Glutamatergic neuron (in vitro differentiated cells): ENCODE results near the gene JAKMIP1. TPM values are rescaled to one million over a fixed set of nuclear protein-coding genes. Genes with fewer than 3 reads are reported as not detected.

Experiments
- DNase-seq: peaks from one replicate; pipeline ENCODE4 v3.0.0; 2022
- H3K27ac Mint-ChIP-seq: one replicate; pipeline ENCODE4 v1.8.0; 2020; ENCODE audit warnings: mild to moderate bottlenecking, mixed read lengths, inconsistent platforms; ENCODE audit not compliant: unreplicated experiment
- H3K27me3 Mint-ChIP-seq: one replicate; pipeline ENCODE4 v1.8.0; 2020; ENCODE audit warnings: mild to moderate bottlenecking, moderate library complexity, mixed read lengths, inconsistent platforms; ENCODE audit not compliant: unreplicated experiment
- H3K36me3 Mint-ChIP-seq: one replicate; pipeline ENCODE4 v1.8.0; 2020; ENCODE audit warnings: mild to moderate bottlenecking, mixed read lengths, inconsistent platforms; ENCODE audit not compliant: unreplicated experiment
- H3K4me1 Mint-ChIP-seq: one replicate; pipeline ENCODE4 v1.8.0; 2020; ENCODE audit warnings: mild to moderate bottlenecking, low read depth, mixed read lengths, inconsistent platforms; ENCODE audit not compliant: unreplicated experiment
- H3K4me3 Mint-ChIP-seq: one replicate; pipeline ENCODE4 v1.8.0; 2020; ENCODE audit warnings: mild to moderate bottlenecking, mixed read lengths, inconsistent platforms; ENCODE audit not compliant: unreplicated experiment
- H3K9me3 Mint-ChIP-seq: one replicate; pipeline ENCODE4 v1.8.0; 2020; ENCODE audit warnings: mild to moderate bottlenecking, moderate library complexity, mixed read lengths, inconsistent platforms; ENCODE audit not compliant: unreplicated experiment
- CTCF ChIP-seq: fragments of 200-600 bp; sonication (generic); IDR thresholded peaks from one replicate; pipeline ENCODE4 v1.5.0; 2021; ENCODE audit not compliant: partially characterized antibody, unreplicated experiment
- total RNA-seq: library from RNA; stranded (reverse); fragmentation: NEBNext Ultra II Directional; extraction: Animal tissue kit (Norgen Biotek cat#: 25700); gene quantifications from one replicate; pipeline ENCODE4 v1.2.1, GENCODE V29; 2021; ENCODE audit not compliant: unreplicated experiment

JAKMIP1 gene
- total RNA-seq, 1 donor from 2014 or later: 2.4 TPM

DNA sequence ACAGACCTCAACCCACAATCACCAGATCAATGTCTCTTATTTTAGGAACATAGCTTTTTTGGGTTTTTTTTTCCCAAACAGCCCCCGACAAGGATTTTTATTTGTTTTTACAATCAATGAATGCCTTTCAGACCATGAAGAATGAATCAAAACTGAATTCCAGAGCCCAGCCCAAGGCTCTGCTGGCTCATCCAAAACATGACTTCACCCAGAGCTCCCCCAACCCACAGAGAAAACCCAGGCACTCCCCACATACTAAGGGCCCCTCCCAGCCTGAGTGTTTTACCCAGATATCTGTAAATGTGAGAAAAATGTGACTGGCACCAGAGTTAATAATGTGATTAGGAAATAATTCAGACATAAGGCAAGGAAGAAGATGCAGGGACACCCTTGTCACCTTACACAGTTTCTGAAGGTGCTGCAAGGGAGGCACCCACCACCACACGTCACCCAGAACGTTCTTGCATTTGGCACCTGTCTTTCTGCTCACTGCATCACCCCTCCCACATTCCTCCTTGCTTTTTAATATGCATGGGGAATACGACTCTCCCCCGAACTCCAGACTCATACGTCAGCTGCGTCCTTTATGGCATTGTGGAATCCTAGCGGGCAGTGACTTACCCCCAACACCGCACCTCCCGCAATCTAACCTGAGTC, 134.3 kb downstream of the JAKMIP1 start:
- peaks cover 5% of the 10 kb centered on the region for H3K9me3 Mint-ChIP-seq
- H3K27me3 Mint-ChIP-seq: peaks cover 4% of the 10 kb centered on the region
- no peak overlapping the region for H3K27ac Mint-ChIP-seq
- H3K36me3 Mint-ChIP-seq: peaks cover 10% of the 10 kb centered on the region
- H3K4me1 Mint-ChIP-seq: no peaks in the 10 kb centered on the region
- DNase-seq: no peak
- TF ChIP-seq CTCF: no peak
- H3K4me3 Mint-ChIP-seq: no peak overlapping the region

DNA sequence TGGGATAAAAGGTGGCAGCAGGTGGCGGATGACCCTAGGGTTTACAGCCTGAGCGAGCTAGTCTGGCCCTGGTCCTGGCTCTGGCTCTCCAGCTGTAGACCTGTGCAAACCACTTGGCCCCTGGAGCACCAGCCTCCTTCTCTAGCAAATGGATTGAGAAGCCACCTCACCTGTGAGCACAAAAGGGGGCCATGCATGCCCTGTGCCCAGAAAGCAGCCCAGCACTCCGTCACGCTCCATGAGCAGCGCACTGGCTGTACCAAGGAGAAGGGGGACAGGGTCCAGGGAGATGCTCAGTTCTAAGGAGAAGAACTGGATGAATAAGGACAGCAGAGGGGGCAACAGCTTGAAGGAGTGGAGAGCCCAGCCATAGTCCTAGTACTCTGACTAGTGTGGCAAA, 135.2 kb downstream of the JAKMIP1 start:
- Mint-ChIP-seq H3K4me3 (no peak overlapping the region), H3K9me3 (peaks cover 6% of the 10 kb centered on the region), H3K4me1 (no peaks in the 10 kb centered on the region), H3K27me3 (peaks cover 4% of the 10 kb centered on the region), H3K27ac (no peak overlapping the region), H3K36me3 (peaks cover 19% of the 10 kb centered on the region)
- TF ChIP-seq CTCF: no peak
- DNase-seq: no peak

DNA sequence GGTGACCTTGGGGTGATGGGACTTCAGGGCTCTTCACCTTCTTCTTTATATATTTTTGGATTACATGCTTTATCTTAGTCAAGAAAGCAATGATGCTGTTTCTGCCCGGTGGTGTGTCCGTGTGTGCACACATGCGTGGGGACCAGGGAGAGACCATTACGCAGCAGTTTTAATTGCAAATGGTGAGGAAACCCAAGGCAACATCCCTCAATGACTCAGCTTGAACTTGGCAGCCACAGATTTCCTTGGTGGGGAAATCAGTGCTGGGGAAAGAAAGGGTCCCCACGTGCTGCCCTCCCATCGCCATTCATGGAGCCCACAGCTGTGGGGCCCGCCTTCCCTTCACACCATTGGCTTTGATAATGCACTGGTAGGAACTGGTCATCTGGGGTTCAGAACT, 136.0 kb downstream of the JAKMIP1 start:
- H3K4me1 Mint-ChIP-seq: no peaks in the 10 kb centered on the region
- H3K9me3 Mint-ChIP-seq: peaks cover 7% of the 10 kb centered on the region
- H3K36me3 Mint-ChIP-seq: peaks cover 22% of the 10 kb centered on the region
- H3K27me3 Mint-ChIP-seq: peaks cover 4% of the 10 kb centered on the region
- no peak for DNase-seq
- H3K27ac Mint-ChIP-seq: no peak overlapping the region
- H3K4me3 Mint-ChIP-seq: no peak overlapping the region
- no peak for TF ChIP-seq CTCF

DNA sequence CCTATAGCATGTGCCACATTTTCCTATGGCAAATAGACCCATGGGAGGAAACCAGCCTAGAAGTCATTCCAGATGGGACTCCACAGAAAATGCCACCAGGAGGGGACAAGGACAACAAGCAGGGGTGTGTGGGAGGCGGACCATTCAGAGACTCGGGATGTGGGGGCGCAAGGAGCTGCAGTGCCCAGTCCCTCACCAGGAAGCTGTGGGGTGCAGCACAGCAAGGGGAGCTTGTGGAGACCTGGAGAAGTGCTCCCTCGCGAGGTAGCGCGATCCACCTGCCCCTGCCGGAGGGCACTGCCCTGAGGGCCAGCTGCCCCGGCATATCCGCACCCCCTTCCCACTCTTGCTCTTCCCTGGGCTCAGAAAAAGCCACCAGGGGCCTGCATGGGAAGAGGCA, 136.7 kb downstream of the JAKMIP1 start:
- Mint-ChIP-seq H3K9me3 (peaks cover 10% of the 10 kb centered on the region), H3K36me3 (peaks cover 29% of the 10 kb centered on the region), H3K27me3 (peaks cover 4% of the 10 kb centered on the region), H3K4me1 (no peaks in the 10 kb centered on the region), H3K4me3 (no peak overlapping the region), H3K27ac (no peak overlapping the region)
- no peak for DNase-seq
- no peak for TF ChIP-seq CTCF

DNA sequence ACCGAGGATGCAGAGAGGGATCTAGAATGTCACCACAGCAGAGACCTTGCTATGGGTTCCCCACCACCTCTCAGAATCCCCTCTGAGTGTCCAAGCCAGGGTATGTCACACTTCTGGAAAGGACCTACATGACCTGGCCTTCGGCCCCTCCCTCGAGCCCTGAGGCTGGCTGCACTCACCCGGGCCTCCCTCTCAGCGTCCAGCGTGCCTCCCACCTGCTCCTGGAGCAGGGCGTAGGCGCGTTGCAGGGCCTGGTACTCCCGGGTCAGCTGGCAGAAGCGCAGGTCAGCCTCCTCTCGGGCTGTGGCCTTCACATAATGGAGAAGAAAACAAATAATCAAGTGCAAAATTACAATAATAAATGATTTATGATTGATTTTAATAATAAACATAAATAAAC, 138.2 kb downstream of the JAKMIP1 start:
- DNase-seq: no peak
- peaks cover 4% of the 10 kb centered on the region for H3K27me3 Mint-ChIP-seq
- no peak overlapping the region for H3K27ac Mint-ChIP-seq
- no peaks in the 10 kb centered on the region for H3K4me1 Mint-ChIP-seq
- TF ChIP-seq CTCF: no peak
- H3K4me3 Mint-ChIP-seq: no peak overlapping the region
- H3K36me3 Mint-ChIP-seq: peaks cover 36% of the 10 kb centered on the region
- peaks cover 15% of the 10 kb centered on the region for H3K9me3 Mint-ChIP-seq
